COLO668 (cell line): ENCODE data around the gene TUT1.
"Not testable (repeated sequence)": the region's sequence is repeated elsewhere in the genome, so short reads cannot be mapped to it uniquely, and the experiment has no call there.

Experiments
- DNase-seq: peaks from one replicate; lab custom pipeline; 2025; ENCODE audit not compliant: unreplicated experiment; lab: John Stamatoyannopoulos, UW

The TUT1 gene, protein sequence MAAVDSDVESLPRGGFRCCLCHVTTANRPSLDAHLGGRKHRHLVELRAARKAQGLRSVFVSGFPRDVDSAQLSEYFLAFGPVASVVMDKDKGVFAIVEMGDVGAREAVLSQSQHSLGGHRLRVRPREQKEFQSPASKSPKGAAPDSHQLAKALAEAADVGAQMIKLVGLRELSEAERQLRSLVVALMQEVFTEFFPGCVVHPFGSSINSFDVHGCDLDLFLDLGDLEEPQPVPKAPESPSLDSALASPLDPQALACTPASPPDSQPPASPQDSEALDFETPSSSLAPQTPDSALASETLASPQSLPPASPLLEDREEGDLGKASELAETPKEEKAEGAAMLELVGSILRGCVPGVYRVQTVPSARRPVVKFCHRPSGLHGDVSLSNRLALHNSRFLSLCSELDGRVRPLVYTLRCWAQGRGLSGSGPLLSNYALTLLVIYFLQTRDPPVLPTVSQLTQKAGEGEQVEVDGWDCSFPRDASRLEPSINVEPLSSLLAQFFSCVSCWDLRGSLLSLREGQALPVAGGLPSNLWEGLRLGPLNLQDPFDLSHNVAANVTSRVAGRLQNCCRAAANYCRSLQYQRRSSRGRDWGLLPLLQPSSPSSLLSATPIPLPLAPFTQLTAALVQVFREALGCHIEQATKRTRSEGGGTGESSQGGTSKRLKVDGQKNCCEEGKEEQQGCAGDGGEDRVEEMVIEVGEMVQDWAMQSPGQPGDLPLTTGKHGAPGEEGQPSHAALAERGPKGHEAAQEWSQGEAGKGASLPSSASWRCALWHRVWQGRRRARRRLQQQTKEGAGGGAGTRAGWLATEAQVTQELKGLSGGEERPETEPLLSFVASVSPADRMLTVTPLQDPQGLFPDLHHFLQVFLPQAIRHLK

DNA sequence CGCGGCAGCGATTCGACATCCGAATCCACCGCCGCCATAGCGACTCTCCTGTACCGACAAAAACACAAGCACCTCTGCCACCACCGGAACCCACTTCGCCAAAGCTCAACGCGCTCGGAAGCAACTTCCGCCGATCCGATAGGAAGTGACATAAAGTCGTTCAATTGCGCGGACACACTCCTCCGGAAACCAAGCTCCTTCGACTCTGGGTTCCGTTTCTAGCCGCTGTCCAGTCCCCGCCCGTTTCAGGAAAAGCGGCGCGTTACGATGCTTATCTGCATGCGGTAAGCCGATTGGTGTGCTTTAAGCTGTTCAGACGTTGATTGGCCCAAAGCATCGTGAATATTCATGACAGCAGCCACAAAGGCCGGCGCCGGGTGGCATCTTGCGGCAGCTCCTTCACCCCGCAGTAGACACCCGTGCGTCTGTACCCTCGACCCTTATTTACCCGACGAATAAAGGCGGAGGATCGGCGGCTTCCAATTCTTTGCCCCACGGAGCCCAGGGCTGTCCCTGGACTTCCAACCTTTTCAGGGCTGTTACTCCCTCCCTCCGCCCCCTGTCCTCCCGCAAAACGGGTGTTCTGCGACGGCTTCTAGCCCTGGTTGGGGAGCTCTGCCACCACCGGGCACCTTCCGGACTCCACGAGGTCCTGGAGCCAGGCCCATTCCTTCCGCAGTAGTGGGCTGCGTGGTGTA is at the start of gene TUT1:
Gene TUT1 (minus strand): TSS at position 76 of the 698 bp plus-strand sequence. CDS start 38 bp downstream, at position 38.
- peak; percentile 97 for DNase-seq

DNA sequence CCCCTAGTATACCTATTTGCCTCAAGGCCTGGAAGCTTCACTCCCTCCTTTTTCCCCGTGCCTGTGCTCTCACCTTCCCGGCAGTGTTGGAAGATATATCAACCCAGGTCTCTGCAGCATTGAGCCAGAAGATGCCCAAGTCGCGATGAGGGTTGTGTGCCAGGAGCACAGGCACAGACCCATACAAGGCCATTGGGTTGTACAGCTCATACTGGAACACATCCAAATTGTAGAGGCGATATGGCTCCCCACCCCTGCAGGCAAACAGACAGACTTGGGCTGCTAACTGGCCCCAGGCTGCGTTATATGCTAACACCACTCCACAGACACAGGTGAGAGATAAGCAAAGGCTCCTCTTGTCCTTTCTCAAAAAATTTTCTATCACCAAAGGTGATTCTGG is 41.2 kb upstream of the TUT1 start:
- no peak for DNase-seq

DNA sequence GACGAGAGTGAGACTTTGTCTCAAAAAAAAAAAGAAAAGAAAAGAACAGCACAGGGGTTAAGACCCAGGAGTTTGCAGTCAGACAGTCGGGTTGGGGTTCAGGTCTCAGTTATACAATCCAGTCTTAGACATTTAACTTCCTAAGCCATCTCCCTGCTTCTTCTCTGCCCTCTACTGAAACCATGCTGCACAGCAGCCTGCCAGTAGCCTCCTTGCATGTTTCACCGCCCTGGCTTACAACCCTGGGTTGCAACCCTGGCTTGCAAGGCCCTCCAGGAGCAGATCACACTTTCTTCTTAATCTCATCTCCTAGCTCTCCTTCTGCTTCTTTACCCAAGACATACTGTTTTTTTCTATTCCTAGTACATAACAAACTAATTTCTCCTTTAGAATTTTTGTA is 36.4 kb upstream of the TUT1 start:
- DNase-seq: no peak

DNA sequence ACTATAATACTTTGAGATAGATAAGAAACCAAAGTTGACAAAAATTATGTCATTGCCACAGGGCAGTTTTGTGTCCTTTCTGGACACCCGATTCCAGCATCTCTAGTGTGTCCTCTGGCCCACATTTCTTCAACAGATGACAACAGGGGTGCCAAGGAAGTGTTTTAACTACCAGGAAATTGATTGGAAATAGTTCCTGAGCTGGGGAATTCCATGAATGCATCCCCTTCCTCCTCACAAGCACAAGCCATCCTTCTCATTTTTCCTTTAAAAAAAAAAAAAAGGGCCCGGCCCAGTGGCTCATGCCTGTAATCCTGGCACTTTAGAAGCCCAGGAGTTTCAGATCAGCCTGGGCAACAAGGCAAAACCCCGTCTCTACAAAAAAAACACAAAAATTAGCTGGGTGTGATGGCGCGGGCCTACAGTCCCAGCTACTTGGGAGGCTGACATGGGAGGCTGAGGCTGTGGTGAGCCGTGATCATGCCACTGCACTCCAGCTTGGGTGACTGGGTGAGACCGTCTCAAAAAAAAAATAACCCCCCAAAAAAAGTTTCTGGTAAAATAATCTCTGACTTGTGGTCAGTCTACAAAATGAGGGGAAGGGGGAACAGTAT is 31.3 kb upstream of the TUT1 start:
- no peak for DNase-seq

DNA sequence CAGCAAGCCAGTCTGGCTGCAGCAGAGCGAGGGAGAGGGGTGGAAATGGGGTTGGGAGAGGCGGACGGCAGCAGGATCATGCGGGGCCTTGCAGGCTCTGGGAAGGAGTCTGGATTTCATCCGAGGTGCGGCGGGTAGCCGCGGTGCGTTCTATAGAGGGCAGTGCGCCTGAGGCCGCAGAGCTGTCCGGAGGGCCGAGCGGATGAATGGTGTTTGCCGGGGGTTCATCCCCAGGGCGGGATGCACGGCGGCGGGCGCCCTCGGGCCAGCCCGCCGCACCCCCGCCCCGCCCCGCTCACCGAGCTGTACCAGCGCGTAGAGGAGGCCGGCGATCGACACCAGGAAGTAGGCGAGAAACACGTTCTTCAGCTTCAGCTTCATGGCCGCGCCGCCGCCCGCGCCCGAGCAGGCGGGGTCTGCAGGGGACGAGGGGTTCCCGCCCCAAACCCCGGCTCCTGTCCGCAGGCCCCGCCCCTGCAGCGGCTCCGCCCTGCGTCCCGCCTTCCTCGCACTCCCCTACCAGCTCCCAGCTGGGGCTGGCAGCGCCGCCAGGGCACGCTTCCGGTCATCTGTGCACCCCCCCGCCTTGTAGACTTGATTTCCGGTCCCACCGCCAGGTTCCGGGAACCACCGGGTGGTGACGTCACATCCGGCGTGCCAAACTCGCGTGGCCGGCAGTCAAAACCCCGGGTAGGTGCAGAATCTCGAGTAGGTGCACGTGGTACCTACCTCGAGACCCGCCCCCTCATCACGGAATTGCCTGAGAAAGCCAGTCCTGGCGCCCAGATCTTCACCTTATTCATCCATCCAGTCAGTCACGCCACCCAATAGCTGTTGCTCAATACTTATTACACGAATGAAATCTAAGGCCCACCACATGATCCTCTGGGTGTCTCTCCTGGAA is 30.5 kb upstream of the TUT1 start, which contains the start of gene B3GAT3:
Gene B3GAT3 (minus strand): TSS at position 420 of the 904 bp plus-strand sequence. CDS start 39 bp downstream, at position 381.
- DNase-seq: peak; percentile 99

DNA sequence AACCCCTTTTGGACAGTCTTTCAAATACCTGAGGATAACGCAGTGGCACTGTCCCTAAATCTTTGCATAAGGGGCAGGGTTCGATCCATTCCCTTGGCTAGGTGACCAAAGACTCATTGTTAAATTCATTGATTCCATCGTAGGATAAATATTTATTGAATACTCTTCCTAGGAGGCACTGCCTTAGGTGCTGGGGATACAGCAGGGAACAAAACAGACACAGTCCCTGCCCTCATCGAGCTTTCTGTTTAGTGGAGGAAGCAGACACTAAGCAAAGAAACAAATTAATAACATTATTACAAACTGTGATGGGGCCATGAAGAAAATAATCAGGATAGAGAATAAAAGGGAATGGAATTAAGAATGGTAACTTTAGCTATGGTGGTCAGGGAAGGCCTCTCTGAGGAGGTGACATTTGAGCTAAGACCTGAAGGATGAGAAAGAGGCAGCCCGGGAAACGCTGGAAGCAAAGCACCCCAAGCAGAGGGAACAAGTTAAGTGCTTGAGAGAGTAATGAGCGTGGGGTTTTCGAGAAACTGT is 29.8 kb upstream of the TUT1 start:
- DNase-seq: no peak

DNA sequence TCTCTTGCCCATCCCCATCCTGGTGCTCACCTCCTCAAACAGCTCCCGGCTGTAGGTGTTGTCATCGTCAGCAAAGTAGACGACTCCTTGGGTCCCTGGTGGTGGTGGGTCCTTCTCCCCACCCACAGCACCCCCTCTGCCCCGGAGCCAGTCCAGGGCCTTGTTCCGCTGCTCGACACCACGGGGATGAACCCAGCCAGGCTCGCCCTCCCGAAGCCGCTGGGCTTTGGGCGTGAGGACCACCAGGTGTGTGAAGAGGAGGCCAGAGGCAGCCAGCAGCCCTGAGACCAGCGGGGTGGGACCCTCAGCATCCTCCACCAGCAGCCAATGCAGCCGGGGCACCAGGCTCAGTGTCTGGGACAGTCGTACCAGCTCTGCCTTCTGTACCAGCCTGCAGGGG is 25.6 kb upstream of the TUT1 start:
- not testable (repeated sequence) for DNase-seq

DNA sequence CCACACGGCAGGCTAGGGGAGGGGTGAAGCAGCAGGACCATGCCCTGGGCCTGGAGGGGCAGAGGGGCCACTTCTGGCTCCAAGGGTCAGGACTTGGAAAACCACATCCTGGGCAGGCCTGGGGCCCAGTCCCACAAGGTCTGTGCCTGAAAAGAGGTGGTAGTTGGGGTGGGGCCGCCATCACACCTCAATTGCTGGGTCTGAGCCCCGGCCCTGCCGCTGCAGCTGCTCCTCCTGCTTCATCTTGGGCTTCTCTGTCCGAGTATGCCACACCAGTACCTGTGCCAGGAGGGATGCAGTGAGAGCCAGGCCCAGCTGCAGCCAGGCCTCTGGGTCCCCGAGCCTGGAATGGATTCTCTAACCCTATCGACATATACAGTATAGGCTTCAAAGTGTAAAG is 24.2 kb upstream of the TUT1 start:
- no peak for DNase-seq

DNA sequence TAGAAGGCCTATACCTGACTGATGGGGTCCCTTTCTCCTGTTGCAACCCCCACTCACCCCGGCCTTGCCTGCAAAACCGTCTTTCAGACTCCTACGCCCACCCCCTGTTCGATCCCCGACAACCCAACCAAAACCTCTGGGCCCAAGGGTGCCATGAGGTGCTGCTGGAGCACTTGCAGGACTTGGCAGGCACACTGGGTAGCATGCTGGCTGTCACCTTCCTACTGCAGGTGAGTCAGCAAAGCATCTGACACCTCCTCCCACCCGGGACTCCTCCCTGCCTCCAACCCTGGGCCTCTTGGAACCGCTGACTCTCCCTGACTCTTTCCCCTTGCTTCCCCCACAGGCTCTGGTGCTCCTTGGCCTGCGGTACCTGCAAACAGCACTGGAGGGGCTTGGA is 23.0 kb upstream of the TUT1 start:
- DNase-seq: peak; percentile 28

DNA sequence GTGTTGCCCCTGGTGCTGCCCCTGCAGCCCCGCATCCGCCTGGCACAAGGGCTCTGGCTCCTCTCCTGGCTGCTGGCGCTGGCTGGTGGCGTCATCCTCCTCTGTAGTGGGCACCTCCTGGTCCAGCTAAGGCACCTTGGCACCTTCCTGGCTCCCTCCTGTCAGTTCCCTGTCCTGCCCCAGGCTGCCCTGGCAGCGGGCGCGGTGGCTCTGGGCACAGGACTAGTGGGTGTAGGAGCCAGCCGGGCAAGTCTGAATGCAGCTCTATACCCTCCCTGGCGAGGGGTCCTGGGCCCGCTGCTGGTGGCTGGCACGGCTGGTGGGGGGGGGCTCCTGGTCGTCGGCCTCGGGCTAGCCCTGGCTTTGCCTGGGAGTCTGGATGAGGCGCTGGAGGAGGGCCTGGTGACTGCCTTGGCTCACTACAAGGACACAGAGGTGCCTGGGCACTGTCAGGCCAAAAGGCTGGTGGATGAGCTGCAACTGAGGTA is 22.0 kb upstream of the TUT1 start:
- DNase-seq: no peak

DNA sequence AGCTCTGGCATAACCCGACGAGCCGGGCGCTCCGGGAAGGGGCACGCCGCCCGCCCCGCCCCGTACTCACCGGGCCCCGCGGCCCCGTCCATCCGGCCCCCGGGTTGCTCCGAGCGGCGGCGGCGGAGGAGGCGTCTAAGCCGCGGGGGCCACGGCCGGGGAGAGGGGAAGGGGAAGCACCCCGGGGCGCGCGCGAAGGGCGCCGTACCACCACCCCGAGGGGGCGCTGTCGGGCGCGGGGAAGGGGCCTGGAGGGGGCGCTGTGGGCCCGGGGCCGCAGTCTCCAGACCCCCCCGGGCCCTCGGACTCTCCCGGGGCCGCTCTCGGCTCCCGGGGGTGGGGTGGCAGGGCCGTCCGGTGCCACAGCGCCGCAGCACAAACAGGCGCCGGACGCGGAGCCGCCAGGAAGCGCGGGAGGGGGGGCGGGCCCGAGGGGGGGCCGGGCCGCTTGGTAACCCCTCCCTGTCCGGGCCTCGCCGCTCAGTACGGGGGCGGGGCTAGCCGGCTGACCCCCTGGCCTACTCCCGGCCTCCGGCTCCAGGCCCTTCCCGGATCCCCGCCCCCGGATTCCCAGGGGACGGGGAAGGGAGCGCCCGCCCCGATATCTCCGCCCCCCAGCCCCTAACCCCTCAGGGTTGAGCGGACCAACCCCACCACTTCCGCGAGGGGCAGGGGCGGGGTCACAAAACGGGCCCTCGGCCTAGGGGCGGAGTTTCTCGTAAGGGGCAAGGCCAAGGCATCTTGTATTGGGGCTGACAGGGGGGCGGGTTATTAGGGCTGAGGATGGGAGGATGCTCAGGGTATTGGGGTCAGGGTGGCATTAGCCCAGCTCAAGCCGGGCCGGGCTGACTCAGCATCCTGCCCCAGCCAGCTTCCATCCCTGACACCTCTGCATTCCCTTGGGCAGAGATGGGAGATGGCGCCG is 21.3 kb upstream of the TUT1 start, which contains the start of the genes EML3 and ROM1:
Gene EML3 (minus strand): TSS at position 410 of the 925 bp plus-strand sequence. CDS start 318 bp downstream, at position 92.
Gene ROM1 (plus strand): TSS at position 892 of the 925 bp plus-strand sequence. CDS start 25 bp downstream, at position 917.
- DNase-seq: peak; percentile 86

DNA sequence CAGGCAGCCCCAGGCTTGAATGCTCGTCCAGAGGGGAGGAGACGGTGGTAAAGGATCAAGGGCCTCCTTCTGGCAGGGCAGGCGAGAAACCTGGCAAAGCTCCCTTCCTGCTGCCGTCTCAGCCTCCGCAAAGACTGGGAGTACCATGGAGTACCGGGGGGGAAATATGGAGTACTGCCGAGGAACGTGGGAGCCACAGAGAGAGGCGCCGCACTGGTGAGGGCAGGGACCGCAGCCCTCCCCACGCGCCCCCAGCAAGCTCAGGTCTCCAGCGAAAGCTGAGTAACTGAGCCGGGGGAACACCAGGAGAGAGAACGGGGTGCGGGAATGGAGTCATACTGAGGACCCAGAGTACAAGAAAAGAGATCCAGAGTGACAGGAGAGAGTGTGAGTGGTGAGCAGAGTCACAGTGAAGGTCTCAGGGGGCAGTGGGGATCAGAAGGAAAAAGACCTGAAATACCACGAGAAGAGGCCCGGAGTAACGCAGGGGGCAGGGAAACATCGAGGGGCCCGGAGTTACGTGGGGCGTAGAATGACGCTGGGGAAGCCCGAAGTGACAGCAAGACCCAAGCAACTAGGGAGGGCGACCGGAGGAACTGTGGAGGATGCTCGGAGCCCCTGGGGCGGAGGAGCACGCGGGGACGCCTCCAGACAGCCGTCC is 20.5 kb upstream of the TUT1 start:
- DNase-seq: peak; percentile 47

DNA sequence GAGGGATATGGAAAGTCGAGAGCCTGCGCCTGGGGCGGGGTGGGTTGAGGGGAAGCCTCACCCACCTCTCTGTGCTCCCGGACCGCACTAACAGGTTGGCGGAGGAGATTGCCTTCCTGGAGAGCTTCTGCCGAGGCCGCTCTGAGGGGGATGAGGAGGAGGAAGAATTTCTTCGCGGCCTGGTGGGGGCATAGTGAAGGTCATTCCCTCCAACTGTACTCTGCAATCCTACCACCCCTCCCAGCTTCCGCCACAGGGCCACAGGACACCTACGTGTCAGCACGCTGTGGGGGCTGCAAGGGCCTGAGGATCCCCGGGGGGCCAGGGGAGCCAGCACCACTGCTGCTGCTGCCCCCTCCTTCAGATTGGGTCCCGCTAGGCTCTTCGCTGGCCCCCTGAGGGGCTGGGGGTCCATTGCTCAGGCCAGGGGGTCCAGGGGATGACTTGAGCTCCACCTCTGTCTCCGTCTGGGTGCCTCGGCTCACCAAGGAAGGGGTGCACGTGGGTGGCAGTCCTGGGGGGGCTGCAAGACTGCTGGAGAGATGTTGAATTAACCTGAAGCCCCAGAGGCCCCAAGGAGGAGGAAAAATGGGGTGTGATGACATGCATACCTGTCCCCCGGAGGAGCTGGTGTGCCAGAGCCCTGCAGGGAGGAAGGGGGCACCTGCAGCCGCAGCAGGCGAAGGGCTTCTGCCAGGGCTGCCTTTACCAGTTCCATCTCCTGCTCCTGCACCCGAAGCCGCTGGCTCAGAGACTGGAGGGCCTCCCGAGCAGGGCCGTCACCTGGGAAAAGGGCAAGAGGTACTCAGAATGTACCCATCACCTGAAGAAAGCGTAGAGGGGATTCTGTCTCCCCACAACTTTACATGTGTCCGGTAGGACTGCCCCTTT is 19.7 kb upstream of the TUT1 start:
- DNase-seq: no peak

DNA sequence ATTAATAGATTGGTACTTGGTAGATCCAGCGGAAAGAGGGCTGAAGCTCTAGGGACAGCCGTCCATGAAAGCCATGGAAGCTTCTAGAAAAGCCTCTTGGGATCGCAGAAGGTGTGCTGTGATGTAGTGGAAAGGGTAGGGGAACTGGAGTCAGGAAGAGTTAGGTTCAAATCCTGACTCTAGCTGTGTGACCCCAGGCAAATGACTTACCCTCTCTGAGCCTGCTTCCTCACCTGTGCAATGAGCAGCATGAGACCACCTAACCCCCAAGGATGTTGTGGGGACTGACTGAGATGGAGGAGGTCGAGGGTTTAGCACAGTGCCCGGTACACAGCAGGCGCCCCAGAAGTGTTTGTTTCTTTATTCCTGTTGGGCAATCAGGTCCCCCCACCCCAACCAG is 19.1 kb upstream of the TUT1 start:
- DNase-seq: no peak

DNA sequence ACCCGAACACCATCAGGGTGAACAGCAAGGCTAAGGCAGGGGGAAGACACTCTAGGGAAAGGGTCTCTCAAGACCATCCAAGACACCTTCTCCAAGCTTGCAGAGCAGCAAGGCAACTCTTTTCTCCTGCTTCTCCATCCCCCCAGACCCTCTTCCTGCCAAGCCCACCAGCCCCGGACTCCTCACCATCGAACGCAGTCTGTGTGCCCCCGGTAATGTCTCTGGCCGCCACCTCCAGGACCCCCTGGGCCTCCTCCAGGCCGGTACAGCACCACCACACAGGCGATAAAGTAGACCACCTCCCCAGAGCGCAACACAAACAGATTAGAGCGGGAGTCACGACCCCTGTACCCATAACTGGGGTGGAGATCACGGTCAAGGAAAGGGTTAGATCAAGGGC is 17.5 kb upstream of the TUT1 start:
- DNase-seq: no peak

DNA sequence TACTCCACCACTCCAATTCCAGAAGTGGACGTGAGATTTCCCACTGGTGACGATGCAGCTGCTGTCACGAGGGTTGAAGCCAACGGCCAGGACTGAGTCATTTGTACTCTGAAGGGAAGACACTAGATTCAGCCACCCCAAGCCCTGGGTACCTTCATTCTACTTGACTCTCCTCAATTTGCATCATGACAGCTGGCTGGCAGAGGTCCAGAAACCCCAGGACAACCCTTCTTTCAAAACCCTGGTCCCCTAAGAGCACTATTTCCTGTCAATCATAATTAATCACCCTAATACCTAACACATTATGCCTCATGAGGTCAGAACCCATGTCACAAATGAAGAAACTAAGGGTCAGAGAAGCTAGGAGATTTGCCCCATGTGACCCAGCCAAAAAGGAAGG is 16.4 kb upstream of the TUT1 start:
- no peak for DNase-seq

DNA sequence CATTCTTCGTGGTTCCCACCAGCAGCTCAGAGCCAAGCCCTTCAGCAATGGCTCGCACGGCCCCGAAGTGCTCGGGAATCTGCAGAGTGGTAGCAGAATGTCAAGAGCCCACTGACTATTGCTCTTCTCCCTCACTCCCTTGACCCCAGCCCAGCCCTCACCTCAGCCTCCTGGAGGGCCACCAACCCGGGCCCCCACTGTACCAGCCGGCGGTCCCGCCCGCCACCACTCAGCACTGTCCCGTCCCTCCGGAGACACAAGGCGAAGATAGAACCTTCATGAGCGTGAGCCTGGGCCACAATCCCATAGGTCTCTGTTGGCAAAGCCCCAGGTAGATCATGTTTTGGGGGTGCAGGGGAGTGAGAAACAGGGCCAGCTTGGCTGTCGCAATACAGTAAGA is 14.6 kb upstream of the TUT1 start:
- DNase-seq: no peak
